ENCODE data around the gene RCSD1.

The RCSD1 gene

DNA sequence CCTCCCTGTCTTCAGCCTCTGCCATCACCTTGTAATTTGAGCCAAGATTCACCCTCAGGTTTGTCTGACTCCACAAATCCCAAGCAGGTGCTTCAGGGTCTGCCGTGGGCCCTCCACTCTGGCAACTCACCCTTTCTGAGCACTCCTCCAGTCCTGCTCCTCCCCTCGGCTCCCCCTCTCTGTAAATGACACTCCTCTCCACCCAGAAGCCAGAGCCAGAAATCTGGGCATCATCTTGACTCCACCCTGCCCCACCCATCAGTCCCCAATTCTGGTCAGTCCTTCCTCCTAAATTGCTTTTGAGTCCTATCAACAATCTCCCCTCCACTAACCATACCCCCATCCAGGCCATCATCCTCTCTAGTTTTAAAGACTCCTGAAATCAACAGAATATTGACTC is 40.5 kb downstream of the RCSD1 start:
- DNase-seq = no peak

DNA sequence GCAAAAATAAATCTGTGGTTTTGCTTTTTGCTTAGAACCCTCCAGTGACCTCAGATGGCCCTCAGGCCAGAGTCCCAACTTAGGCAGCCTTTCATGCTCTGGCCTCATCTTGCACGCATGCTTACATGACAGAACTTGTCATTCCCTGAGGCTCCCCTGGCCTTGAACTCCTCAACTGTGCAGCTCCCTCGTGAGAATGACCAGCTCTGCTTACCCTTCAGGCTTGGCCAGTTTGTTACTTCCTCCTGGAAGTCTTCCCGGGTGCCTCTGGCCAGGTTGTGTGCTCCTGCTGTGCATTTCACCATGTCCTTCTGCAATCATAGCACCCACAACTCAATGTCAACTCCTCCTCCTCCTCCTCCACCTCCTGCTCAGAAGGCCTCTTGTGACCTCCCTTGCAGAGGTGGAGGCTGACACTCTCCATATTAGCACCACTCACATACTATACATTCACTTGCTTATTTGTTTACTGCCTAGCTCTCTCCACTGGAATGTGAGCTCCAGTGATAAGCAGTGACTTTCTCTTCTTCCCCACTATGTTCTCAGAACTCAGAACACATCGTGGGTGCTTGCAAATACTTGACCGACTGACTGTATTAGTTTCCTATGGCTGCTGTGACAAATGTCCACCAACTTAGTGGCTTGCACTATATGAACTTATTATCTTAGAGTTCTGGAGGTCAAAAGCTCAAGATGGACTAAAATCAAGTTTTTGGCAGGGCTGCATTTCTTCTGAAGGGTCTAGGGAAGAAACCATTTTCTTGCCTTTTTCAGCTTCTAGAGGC is 41.9 kb downstream of the RCSD1 start:
- no peak for DNase-seq

DNA sequence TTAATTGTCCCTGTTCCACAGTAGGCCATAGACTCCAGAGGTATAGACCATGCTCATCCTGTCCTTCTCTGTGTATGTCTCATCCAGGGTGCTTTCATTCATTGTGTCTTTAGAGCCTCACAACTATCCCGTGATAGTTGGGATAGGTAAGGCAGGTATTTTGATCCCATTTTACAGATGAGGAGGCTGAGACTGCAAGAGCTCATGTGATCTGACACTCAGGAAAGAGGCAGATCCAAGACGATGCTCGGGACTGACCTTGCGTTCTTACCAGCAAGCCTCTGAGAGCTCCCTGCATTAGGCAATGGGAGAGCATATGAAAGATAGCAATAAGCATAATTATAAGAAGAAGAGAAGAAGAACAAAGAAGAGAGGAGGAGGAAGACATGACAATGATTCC is 42.8 kb downstream of the RCSD1 start:
- no peak for DNase-seq

DNA sequence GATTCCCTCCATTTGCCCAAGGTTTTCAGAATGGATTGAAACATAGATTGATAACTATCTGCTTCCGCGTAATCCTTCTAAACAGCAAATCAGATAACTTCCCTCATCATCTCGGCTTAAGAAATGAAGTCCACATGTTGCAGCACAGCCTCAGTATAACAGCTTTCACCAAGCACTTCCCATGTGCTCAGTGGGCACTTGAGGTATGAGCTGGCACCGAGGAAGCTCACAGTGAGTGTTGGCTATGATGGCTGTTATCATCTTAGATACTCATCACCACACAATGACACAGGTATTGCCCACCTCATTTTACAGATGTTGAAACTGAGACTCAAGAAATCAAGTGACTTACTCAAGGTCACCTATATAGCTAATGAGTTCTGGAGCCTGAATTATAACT is 43.2 kb downstream of the RCSD1 start:
- no peak for DNase-seq

DNA sequence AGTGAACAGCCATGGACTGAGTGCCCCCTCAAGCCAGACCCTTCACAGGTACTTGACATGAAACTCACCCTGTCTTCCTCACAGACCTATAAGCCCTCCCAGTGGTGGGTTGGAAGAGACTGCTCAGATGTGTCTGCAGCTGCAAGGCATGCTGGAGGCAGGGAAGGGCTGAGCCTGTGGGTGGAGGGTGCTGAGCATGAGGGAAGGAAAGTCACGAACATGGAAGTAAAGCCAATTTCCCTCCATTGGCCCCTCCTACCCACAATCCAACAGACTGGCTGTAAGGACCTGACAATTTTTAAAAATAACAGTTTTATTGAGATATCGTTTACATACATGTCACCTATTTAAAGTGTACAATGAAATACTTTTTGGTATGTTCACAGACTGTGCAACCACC is 44.1 kb downstream of the RCSD1 start:
- DNase-seq = no peak

DNA sequence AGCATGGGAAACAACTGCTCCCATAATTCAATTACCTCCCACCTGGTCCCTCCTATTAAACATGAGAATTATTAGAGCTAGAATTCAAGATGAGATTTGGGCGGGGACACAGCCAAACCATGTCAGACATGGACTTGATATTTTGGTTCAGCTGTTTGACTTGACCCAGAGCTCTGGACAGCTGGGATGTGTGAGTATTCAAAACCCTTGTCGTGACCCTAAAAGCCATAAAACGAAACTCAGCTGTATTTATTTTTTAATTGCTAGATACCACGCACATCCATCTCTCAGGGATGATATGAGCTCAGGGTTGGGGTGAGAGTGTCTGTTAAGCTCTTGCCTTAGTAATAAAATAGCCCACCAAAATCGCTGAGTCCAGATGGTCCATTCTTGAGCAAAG is 45.4 kb downstream of the RCSD1 start:
- no peak for DNase-seq

DNA sequence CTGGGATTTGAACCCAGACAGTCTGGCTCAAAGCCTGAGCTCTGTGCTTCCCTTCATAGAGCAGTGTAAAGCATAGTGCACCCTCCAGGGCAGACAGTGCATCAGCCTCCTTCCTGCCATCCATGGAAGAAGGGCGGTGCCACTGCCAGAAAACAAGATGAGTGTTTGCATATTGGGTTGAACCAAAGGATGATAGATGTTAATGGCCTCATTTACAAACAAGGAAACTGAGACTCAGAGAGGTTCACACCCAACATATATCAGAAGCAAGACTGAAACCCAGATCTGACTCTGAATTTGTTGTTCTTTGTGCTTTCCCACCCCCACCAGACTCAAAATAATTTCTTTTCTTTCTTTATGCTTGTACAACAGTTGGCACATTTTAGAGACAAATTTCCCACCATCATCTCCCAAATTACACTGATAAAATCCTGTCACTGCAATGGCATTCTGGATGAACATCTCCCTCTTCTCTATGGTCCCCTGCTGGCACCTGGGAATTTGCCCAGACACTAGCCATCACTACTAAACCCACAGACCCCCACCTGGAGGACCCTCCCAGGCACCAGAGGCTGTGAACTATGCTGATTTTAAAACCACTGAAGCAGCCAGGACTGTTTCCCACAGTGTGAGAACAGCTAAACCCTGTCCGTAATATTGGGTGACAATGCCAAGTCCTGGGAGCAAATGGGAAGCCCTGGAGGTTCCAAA is 46.3 kb downstream of the RCSD1 start:
- no peak for DNase-seq

DNA sequence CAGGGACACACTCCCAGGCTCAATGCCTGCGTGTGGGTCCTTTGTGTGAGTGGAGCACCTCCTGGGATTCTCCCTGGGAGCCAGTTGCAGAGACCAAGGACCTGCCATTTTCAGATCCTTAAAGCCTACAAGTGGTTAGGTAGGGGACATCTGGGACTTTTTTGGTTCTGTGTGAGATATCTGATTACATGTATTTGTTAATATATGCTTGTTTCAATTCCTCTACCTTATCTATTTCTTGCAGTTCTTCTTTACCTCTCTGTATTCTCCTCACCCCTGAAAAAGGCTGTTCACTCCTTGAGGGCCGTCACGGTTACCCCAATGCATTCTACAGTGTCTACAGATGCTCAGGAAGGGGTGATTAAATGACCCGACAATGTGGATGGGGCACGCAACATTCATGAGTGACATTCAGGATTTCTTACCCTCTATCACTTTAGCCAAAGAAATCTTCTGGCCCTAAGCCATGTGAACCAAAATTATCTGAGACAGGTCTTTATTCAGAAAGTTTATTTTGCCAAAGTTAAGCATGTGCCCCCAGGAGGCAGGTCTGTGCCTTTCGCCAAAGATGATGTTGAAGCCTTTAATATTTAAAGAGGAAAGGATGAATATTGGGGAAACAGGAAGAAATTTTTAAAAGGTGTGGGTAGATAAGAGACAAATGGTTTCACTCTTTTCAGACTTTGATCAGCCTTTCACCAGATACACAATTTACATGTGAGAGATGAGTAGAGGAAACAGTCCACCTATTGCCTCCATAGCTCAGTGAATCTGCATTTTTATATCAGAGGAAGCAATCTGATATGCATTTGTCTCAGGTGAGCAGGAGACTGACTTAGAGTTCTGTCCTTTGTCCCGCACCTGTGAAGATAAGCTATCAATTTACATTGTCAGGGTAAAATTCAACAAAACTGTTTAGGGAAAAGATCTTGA is 47.1 kb downstream of the RCSD1 start:
- DNase-seq = no peak

DNA sequence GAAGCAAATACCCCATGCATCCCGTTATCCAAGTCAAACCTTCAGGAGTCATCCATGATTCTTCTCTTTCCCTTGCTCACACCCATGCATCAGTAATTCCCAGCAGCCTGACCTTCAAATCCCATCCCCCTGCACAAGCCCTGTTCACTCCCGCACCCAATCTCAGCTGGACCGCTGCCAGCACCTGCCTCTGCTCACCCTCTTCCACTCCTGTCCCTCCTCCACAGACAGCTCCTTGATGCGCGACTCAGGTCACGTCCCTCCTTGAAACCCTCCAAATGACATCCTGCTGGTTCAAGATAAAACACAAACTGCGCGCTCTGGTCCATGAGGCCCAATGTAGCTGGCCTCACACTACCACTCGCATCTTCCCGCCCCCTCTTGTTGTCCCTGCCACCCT is 48.4 kb downstream of the RCSD1 start:
- DNase-seq = no peak

DNA sequence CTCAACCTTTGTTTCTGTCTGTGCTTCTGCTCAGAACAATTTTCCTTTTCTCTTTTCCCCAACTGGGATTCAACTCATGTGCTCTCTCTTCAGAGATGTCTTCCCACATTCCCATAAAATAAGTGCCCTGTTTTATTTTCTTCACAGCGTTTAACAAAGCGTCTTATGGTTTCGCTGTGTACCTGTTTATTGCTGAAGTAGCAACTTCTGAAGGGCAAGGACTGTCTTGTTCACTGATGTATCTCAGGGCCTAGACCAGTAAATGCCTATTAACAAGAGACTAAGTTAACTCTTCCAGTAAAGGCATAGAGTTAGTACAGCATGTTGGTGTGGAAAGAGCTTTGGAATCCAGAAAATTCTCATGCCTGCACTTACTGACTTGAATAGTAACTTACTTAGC is 48.8 kb downstream of the RCSD1 start:
- no peak for DNase-seq

DNA sequence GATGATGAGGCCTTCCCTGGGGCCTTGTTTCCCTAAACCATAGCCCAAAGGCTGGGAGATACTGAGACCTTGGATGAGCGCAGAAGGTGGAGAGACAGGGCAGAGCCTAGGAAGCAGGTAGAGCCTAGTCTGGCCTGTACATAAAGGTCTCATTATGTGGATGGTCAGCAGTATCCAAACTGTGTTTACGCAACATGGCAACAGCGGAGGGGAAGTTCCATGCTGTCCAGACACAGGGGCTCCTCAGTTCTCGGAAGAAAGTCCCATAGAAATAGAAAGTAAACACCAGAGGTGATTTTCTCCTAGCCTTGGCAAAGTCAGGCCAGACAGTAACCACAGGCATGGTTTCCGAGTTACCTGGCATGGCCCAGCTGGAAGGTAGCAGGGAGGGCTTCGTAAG is 49.7 kb downstream of the RCSD1 start:
- DNase-seq = no peak

DNA sequence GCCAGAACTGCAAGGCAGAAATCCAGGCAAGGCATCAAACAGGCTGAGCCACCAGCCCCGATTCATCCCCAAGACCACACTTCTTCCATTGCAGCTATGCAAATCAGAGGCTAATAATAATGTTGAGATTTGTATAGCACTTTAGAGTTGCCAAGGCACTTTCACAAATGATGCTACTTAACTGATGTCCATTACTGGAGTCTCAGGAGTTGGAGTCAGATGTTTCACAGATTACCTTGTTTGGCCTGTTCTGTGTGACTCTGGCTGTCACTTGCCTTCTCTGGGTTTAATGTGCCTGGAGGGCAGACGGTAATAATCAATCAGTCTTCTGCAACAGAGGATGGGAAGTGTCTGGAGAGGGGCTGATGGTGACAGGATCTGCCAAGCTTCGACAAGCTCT is 51.0 kb downstream of the RCSD1 start:
- no peak for DNase-seq

DNA sequence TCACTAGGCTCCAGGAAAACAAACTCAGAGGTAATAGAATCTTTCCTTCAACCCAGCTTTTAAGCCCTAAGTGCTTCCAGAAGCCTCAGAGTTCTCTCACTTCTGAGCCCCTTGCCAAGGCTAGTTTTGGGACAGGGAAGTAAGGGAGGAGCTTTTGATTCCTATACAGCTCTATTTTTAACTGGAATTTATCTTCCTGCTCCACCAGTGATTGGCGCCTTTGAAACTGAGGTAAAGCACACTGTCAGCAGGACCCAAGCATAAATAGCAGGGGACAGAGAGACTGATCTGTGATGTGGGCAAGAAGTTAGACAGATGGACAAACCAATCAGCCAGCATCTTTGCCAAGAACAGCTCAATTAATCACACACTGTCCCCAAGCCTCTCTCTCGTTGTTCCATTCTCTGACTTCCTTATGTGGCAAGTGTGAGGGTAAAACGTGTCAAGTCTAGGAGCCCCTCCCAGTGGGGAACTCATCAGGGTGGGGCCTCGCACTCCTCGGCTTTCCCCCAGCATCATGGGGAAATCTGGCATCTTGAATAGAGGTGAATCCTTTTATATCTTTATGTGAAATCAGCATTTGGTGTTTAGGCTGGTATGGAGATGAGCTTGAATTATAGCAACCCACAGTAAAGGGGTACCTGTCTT is 51.5 kb downstream of the RCSD1 start:
- no peak for DNase-seq

DNA sequence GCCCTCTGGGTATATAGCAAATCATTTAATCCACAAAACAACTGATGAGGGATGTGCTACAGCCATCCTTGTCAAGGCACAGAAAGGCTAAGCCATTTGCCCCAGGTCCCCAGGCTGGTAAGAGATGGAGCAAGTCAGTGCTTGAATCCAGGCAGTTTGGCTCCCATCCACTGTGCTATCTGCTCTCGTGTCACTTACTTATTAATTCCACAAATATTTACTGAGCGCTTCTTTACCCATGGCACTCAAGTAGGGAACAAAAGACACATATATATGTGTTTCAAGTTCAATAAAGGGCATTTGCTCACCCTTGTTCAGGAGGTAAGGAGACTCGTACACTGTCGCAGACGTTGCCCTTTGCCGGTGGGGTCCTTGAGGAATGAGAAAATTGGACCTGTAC is 53.2 kb downstream of the RCSD1 start:
- DNase-seq = no peak

DNA sequence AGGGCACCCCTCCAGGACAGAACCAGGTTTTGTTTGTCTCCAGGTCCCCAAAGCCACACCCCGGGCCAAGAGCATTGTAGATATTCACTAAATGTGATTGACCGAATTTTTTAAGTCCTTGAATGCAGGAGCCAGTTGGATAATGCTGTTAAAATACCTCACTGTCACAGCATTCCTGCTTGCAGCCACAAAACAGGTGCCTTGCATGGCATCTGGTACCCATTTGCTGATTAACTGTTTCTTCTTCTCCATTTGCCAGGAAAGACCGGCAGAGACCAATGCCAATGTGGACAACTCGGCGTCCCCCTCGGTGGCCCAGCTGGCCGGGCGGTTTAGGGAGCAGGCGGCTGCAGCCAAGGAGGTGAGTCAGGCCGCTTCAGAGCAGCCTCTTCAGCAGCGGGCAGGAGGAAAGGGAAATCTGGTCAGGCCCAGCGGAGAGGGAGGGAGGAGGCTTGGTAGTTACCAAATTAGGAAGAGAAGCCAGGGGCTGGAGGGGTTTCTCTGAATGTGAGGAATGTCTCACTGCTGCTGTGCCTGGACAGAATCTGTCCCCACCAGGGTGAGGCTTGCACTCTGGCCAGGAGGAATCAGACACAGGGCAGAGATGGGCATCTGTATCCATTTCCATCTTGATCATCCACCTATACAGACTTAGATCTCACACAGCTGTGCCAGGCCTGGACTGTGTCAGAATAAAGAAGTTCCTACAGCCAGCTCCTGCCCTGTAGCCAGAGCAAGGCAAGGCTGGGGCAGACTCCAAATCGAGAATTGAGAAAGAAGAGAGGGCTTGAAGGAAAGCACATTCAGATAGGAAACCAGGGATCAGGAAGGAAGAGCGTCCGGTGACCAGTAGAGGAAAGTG is 53.8 kb downstream of the RCSD1 start:
- no peak for DNase-seq

DNA sequence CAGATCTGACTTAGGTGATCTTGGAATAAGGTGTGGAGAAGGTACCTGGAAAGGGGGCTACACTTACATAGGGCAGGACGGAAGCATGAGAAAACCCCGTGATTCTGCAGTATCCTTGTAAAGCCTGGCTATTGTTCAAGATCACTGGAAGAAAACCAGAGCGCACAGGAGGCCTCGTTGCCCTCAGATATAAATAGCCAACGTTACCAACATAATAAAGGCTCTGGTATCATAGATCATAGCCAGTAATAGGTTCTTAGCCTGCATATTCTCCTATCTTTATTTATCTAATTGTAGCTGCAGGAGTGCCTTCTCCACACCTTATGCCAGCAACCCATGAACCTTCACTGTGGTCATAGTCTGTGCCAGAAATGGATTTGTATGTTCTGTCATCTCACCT is 55.8 kb downstream of the RCSD1 start:
- DNase-seq = no peak

DNA sequence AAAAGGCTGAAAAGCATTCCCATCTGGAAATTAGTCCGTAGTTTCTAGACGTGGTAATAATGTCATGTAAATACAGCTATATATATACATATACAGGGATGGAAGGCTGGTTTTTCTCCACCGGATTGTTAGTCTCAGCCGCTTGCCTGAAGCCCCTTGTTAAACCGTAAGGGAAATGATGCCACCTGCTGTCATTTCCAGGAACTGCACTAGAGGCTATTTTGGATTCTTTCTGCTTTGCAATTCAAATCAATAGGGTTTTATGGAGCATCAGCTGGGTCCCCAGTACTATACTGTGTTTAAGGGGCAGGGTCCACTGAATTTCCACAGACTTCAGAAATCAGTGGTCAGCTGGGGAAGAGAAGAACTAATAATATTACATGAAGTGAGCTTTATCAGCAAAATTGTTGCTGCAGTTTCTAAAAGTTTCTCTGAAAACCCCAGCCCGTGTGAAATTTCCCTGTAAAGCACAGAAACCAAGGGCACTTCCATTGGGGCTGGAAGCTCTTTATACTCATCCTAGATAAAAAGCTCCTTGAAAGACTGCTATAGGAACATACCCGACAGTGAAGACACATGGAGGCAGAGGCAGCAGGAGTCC is 58.0 kb downstream of the RCSD1 start:
- DNase-seq = peak; percentile 39

DNA sequence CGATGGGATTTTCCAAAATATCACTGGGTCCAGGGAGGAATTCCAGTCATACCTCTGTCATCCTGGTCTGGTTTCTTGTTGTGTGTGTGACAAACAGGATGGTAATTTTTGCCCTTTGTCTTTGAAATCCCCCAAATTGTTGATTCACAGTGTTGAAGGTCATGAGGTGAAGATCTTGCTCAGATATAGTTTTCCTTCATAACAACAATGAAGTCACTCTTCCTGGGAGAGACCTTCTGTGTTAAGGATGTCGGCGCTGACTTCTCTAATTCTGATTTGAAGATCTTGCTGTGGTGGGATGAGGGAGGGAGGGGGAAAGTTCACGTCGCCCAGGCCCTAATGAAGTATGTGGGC is 59.5 kb downstream of the RCSD1 start:
- no peak for DNase-seq

DNA sequence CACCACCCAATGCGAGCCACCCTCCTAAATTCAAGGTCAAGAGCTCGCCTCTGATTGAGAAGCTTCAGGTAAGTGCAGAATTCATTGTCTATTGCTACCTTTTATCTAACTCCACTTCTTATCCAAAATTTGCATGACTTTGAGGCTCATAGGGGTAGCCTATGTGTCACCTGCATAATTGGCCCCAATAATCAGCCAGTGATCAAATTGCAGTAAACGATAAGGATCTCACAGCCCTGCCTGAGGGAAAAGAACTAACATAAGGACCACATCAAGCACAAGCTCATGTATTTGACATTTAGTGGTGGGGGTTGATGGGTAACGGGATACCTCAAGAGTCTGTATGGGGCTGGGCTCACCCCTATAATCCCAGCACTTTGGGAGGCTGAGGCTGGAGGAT is 60.0 kb downstream of the RCSD1 start:
- DNase-seq = no peak

DNA sequence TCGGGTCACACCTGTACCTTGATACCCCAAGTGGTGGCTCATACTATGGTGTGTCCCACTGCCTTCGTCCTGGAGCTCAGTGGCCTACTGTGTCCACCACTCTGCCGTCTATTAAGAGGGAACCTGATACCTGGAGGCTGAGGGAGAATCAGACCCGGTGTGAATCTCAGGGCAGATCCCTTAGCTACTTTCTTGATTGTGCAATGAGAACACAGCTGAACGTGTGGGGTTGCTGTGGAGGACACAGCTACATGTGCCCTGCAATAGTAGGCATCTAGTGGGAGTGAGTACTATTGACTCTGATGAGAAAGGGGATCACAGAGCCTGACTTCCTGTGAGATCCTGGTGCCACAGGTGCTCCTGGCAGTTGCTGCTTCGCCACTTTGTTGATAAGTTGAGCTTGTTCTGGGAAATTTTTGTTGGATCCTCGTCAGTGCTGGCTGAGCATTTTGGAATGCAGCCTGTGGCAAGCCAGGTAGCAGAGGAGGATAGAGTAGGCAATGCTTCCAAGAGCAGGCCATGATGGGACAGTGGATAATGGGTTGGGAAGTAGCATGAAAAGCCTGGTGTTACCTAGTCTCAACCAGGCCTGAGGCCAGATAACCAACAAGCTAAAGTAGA is 63.5 kb downstream of the RCSD1 start:
- DNase-seq = no peak

DNA sequence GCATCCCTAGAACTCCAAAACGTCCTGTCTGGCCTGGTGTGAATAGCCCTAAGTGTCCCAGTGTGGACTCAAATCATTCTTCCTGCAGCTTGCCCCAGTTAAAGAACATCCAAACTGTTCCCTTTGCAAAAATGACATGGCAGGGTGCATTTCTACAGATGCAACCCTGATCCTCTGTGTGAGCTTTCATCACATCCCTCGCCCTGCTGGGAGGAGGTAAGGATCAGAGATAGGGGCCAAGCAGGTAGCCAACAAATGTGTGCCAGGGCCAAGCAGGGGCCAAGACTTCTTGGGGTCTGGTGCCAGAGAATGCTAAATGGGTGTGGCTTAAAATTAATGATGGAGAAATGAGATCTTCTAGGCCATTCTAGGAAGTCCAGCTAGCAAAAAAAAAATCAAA is 64.7 kb downstream of the RCSD1 start:
- no peak for DNase-seq

All from activated effector memory CD4-positive, alpha-beta T cell treated with Interleukin-2 at 50 U/mL for 16 hours (primary cell).